Esophagus muscularis mucosa (tissue), 3 donors: Measurements from ENCODE around the gene ROBO1.

Source experiments
- POLR2A ChIP-seq: fragments of 450-650 bp; IDR thresholded peaks from one replicate; pipeline ENCODE4 v1.6.1; 2017; ENCODE audit warnings: antibody characterized with exemption, moderate library complexity, mild to moderate bottlenecking, low read depth
- TF ChIP-seq, protein P1 (sequence below), 3 experiments: fragments of 200-600 bp in 2 of 3; fragments of 450-650 bp in 1 of 3; sonication (generic) in 2 of 3; IDR thresholded peaks; one replicate each; pipeline ENCODE4 v1.5.1; 2017 to 2019; ENCODE audit warnings: antibody characterized with exemption in 3 of 3, mild to moderate bottlenecking in 2 of 3, moderate library complexity in 1 of 3

DNA sequence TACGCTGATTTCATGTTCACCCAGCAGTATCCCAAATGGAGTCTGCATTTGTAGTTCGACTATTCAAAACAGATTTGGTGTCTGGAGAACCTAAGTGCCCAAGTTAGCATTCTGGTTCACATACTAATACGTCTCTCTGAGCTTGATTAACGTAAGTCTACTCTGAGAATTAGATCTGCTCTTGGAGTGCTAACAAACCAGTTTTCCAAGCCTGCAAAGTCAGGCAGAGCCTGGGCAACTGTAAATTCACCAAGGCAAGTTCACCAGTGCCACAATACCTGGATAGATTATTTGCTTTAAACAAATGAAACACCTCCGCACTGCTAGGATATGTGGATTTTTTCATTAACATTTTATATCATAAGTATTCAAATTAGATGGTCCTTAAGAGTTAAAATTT is 912.6 kb downstream of the ROBO1 start:
- TF ChIP-seq, protein P1, sequence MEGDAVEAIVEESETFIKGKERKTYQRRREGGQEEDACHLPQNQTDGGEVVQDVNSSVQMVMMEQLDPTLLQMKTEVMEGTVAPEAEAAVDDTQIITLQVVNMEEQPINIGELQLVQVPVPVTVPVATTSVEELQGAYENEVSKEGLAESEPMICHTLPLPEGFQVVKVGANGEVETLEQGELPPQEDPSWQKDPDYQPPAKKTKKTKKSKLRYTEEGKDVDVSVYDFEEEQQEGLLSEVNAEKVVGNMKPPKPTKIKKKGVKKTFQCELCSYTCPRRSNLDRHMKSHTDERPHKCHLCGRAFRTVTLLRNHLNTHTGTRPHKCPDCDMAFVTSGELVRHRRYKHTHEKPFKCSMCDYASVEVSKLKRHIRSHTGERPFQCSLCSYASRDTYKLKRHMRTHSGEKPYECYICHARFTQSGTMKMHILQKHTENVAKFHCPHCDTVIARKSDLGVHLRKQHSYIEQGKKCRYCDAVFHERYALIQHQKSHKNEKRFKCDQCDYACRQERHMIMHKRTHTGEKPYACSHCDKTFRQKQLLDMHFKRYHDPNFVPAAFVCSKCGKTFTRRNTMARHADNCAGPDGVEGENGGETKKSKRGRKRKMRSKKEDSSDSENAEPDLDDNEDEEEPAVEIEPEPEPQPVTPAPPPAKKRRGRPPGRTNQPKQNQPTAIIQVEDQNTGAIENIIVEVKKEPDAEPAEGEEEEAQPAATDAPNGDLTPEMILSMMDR (IDR thresholded peaks at IDR 0.05), result no peak
- no peak for TF ChIP-seq POLR2A
